ENCODE data around the gene LZTR1. TPM values are rescaled to one million over a fixed set of nuclear protein-coding genes. Genes with fewer than 3 reads are reported as not detected.

The LZTR1 gene
- total and polyA plus RNA-seq, 5 donors = 20.4 to 33.2 (median 30.2) TPM

- DNase-seq (no peak), ATAC-seq (no peak)
- 93% methylated on average over 4 of the region's 4 CpGs for WGBS
- Histone ChIP-seq H3K27me3 (ENCODE audit: control insufficient read depth, insufficient read depth) (no peaks in the 10 kb centered on the region), H3K27ac (ENCODE audit: low read length) (no peak overlapping the region), H3K4me1 (ENCODE audit: control insufficient read depth, insufficient read depth, low read length) (no peaks in the 10 kb centered on the region), H3K4me3 (ENCODE audit: low read length) (no peak overlapping the region), H3K9me3 (ENCODE audit: control insufficient read depth, low read length) (no peaks in the 10 kb centered on the region)
- intact Hi-C loops (cut with DNase I) = loop anchor here in 1 of 4 donors (10.0 kb wide), 1 partner anchor 56 kb away; no protein-coding TSS in a partner anchor
These were observed 21.5 kb upstream of the LZTR1 start for GRCh38 chr22:20960609-20961008.

- Histone ChIP-seq H3K4me3 (ENCODE audit: low read length) (no peak overlapping the region), H3K27me3 (ENCODE audit: control insufficient read depth, insufficient read depth) (no peaks in the 10 kb centered on the region), H3K4me1 (ENCODE audit: control insufficient read depth, insufficient read depth, low read length) (no peaks in the 10 kb centered on the region), H3K27ac (ENCODE audit: low read length) (no peak overlapping the region), H3K9me3 (ENCODE audit: control insufficient read depth, low read length) (no peaks in the 10 kb centered on the region)
- intact Hi-C loops (cut with DNase I) = loop anchor here in 1 of 4 donors (10.0 kb wide), 1 partner anchor 58 kb away; no protein-coding TSS in a partner anchor
- DNase-seq (peak in 1 of 3 donors; percentile 25), ATAC-seq (no peak)
- WGBS = 95% methylated on average over 6 of the region's 6 CpGs
These were observed 19.6 kb upstream of the LZTR1 start for GRCh38 chr22:20962491-20962945.

- Histone ChIP-seq H3K4me3 (ENCODE audit: low read length) (no peak overlapping the region), H3K27me3 (ENCODE audit: control insufficient read depth, insufficient read depth) (no peaks in the 10 kb centered on the region), H3K9me3 (ENCODE audit: control insufficient read depth, low read length) (no peaks in the 10 kb centered on the region), H3K4me1 (ENCODE audit: control insufficient read depth, insufficient read depth, low read length) (no peaks in the 10 kb centered on the region), H3K27ac (ENCODE audit: low read length) (no peak overlapping the region)
- no peak for ATAC-seq
- 80% methylated on average over 7 of the region's 7 CpGs for WGBS
- DNase-seq = peak in 1 of 3 donors; percentile 22
- intact Hi-C loops (cut with DNase I) = loop anchor here in 1 of 4 donors (10.0 kb wide), 1 partner anchor 59 kb away; no protein-coding TSS in a partner anchor
These were observed 18.7 kb upstream of the LZTR1 start for GRCh38 chr22:20963201-20964052.

- Histone ChIP-seq H3K27me3 (ENCODE audit: control insufficient read depth, insufficient read depth) (no peaks in the 10 kb centered on the region), H3K27ac (ENCODE audit: low read length) (no peak overlapping the region), H3K9me3 (ENCODE audit: control insufficient read depth, low read length) (no peaks in the 10 kb centered on the region), H3K4me3 (ENCODE audit: low read length) (peak overlapping the region; percentile 37), H3K4me1 (ENCODE audit: control insufficient read depth, insufficient read depth, low read length) (no peaks in the 10 kb centered on the region)
- intact Hi-C loops (cut with DNase I) = loop anchor here in 1 of 4 donors (10.0 kb wide), 1 partner anchor 59 kb away; no protein-coding TSS in a partner anchor
- DNase-seq (peak in 1 of 3 donors; percentile 21), ATAC-seq (no peak)
- 67% methylated on average over 6 of the region's 6 CpGs for WGBS
These were observed 17.9 kb upstream of the LZTR1 start for GRCh38 chr22:20964090-20964798.

GRCh38 chr22:20964799-20965103, 17.3 kb upstream of the LZTR1 start:
- intact Hi-C loops (cut with DNase I) = loop anchor here in 1 of 4 donors (10.0 kb wide), 1 partner anchor 60 kb away; no protein-coding TSS in a partner anchor
- no peak overlapping the region for H3K27ac ChIP-seq (ENCODE audit: low read length)
- DNase-seq = no peak

GRCh38 chr22:20965104-20965887, 16.8 kb upstream of the LZTR1 start:
- H3K4me3 ChIP-seq (ENCODE audit: low read length) = peak overlapping the region; percentile 37
- H3K27me3 ChIP-seq (ENCODE audit: control insufficient read depth, insufficient read depth) = no peaks in the 10 kb centered on the region
- DNase-seq = peak in 2 of 3 donors; percentile 53 to 65
- intact Hi-C loops (cut with DNase I) = loop anchor here in 1 of 4 donors (10.0 kb wide), 1 partner anchor 60 kb away; no protein-coding TSS in a partner anchor
- 10% methylated on average over 65 of the region's 65 CpGs for WGBS
- no peak overlapping the region for H3K27ac ChIP-seq (ENCODE audit: low read length)
- no peaks in the 10 kb centered on the region for H3K4me1 ChIP-seq (ENCODE audit: control insufficient read depth, insufficient read depth, low read length)
- no peak for ATAC-seq
- no peaks in the 10 kb centered on the region for H3K9me3 ChIP-seq (ENCODE audit: control insufficient read depth, low read length)

More at GRCh38 chr22:20964799-20965103, 17.3 kb upstream of the LZTR1 start:
- no peak for ATAC-seq
- Histone ChIP-seq H3K4me3 (ENCODE audit: low read length) (peak overlapping the region; percentile 37), H3K4me1 (ENCODE audit: control insufficient read depth, insufficient read depth, low read length) (no peaks in the 10 kb centered on the region), H3K9me3 (ENCODE audit: control insufficient read depth, low read length) (no peaks in the 10 kb centered on the region), H3K27me3 (ENCODE audit: control insufficient read depth, insufficient read depth) (no peaks in the 10 kb centered on the region)
- 3% methylated on average over 28 of the region's 28 CpGs for WGBS

- intact Hi-C loops (cut with DNase I) = loop anchor here in 1 of 4 donors (10.0 kb wide), 1 partner anchor 61 kb away; no protein-coding TSS in a partner anchor
- peak in 1 of 3 donors; percentile 44 for DNase-seq
- peak in 1 of 2 donors; percentile 9 for ATAC-seq
- H3K27me3 ChIP-seq (ENCODE audit: control insufficient read depth, insufficient read depth) = no peaks in the 10 kb centered on the region
- no peaks in the 10 kb centered on the region for H3K9me3 ChIP-seq (ENCODE audit: control insufficient read depth, low read length)
- H3K27ac ChIP-seq (ENCODE audit: low read length) = no peak overlapping the region
- WGBS = 87% methylated on average over 13 of the region's 13 CpGs
- no peak overlapping the region for H3K4me3 ChIP-seq (ENCODE audit: low read length)
- no peaks in the 10 kb centered on the region for H3K4me1 ChIP-seq (ENCODE audit: control insufficient read depth, insufficient read depth, low read length)
These were observed 15.9 kb upstream of the LZTR1 start for GRCh38 chr22:20965888-20966855.

- ATAC-seq (no peak), DNase-seq (peak in 2 of 3 donors; percentile 47 to 51)
- intact Hi-C loops (cut with DNase I) = loop anchor here in 1 of 4 donors (10.0 kb wide), 1 partner anchor 62 kb away; no protein-coding TSS in a partner anchor
- Histone ChIP-seq H3K4me3 (ENCODE audit: low read length) (no peak within 1 kb of the TSS), H3K27ac (ENCODE audit: low read length) (no peak within 1 kb of the TSS), H3K27me3 (ENCODE audit: control insufficient read depth, insufficient read depth) (no peaks in the 10 kb centered on the region), H3K9me3 (ENCODE audit: control insufficient read depth, low read length) (no peaks in the 10 kb centered on the region), H3K4me1 (ENCODE audit: control insufficient read depth, insufficient read depth, low read length) (no peaks in the 10 kb centered on the region)
- 54% methylated on average over 22 of the region's 22 CpGs for WGBS
These were observed 15.0 kb upstream of the LZTR1 start, which contains the start of gene AIFM3 for GRCh38 chr22:20966883-20967696. Gene AIFM3, plus strand, starts transcription at chr22:20967255. Its CDS starts 690 bp downstream, at chr22:20967945.

- DNase-seq = peak in 2 of 3 donors; percentile 6 to 56
- 50% methylated on average over 19 of the region's 19 CpGs for WGBS
- ATAC-seq = no peak
- Histone ChIP-seq H3K4me1 (ENCODE audit: control insufficient read depth, insufficient read depth, low read length) (no peaks in the 10 kb centered on the region), H3K4me3 (ENCODE audit: low read length) (no peak overlapping the region), H3K27me3 (ENCODE audit: control insufficient read depth, insufficient read depth) (no peaks in the 10 kb centered on the region), H3K27ac (ENCODE audit: low read length) (no peak overlapping the region), H3K9me3 (ENCODE audit: control insufficient read depth, low read length) (no peaks in the 10 kb centered on the region)
- intact Hi-C loops (cut with DNase I) = loop anchor here in 1 of 4 donors (10.0 kb wide), 1 partner anchor 63 kb away; no protein-coding TSS in a partner anchor
These were observed 14.3 kb upstream of the LZTR1 start for GRCh38 chr22:20967697-20968211.
